GM18502 (cell line): ENCODE results near the gene CRTAP.
"Not testable (repeated sequence)": the region's sequence is repeated elsewhere in the genome, so short reads cannot be mapped to it uniquely, and the experiment has no call there.

Experiments
- ATAC-seq: cut with Tn5 transposase; IDR thresholded peaks from one replicate; pipeline ENCODE4 v1.9.1; 2021; ENCODE audit warnings: mild to moderate bottlenecking; ENCODE audit not compliant: unreplicated experiment, poor library complexity

The CRTAP gene

GRCh38 chr3:33137691-33138090, 23.9 kb downstream of the CRTAP start:
- no peak for ATAC-seq

- ATAC-seq, result peak; percentile 67
Measured at GRCh38 chr3:33139006-33139623, 25.3 kb downstream of the CRTAP start.

- no peak for ATAC-seq
Measured at GRCh38 chr3:33139996-33140395, 26.2 kb downstream of the CRTAP start.

GRCh38 chr3:33141006-33141405, 27.2 kb downstream of the CRTAP start:
- no peak for ATAC-seq

- no peak for ATAC-seq
Measured at GRCh38 chr3:33144433-33144832, 30.6 kb downstream of the CRTAP start.

GRCh38 chr3:33145221-33145900, 31.5 kb downstream of the CRTAP start:
- ATAC-seq, result no peak

- ATAC-seq, result no peak
Measured at GRCh38 chr3:33145901-33146580, 32.2 kb downstream of the CRTAP start.

GRCh38 chr3:33146791-33147445, 33.1 kb downstream of the CRTAP start:
- ATAC-seq, result no peak

GRCh38 chr3:33149342-33149741, 35.5 kb downstream of the CRTAP start:
- no peak for ATAC-seq

- no peak for ATAC-seq
Measured at GRCh38 chr3:33152363-33153360, 38.8 kb downstream of the CRTAP start.

GRCh38 chr3:33153782-33154181, 40.0 kb downstream of the CRTAP start:
- no peak for ATAC-seq

- no peak for ATAC-seq
Measured at GRCh38 chr3:33155301-33155700, 41.5 kb downstream of the CRTAP start.

- ATAC-seq, result no peak
Measured at GRCh38 chr3:33159234-33159633, 45.4 kb downstream of the CRTAP start.

GRCh38 chr3:33159981-33160380, 46.2 kb downstream of the CRTAP start:
- ATAC-seq, result no peak

GRCh38 chr3:33162621-33163020, 48.8 kb downstream of the CRTAP start:
- not testable (repeated sequence) for ATAC-seq

GRCh38 chr3:33165372-33165771, 51.6 kb downstream of the CRTAP start:
- no peak for ATAC-seq

GRCh38 chr3:33166095-33166494, 52.3 kb downstream of the CRTAP start:
- ATAC-seq, result no peak

GRCh38 chr3:33167284-33167683, 53.5 kb downstream of the CRTAP start:
- no peak for ATAC-seq

GRCh38 chr3:33167716-33168336, 54.0 kb downstream of the CRTAP start:
- no peak for ATAC-seq
